H1 (cell line): ENCODE measurements around the gene EPHA2. TPM values are rescaled to one million over a fixed set of nuclear protein-coding genes. Genes with fewer than 3 reads are reported as not detected.
A peak's percentile ranks its signal among the peaks of the same experiment; 100 is the strongest.

Experiments
- CTCF ChIA-PET: fragments of 300-600 bp; sonication (Branson Sonifier 250); formaldehyde crosslinking; loops from one replicate; lab custom pipeline; 2021; ENCODE audit not compliant: partially characterized antibody; lab: Charles Lee
- POLR2A ChIA-PET: fragments of 300-600 bp; sonication (Branson Sonifier 250); formaldehyde crosslinking; loops from one replicate; lab custom pipeline; 2021; ENCODE audit warnings: inconsistent platforms; ENCODE audit not compliant: partially characterized antibody; lab: Charles Lee
- DNase-seq, 2 experiments: peaks; one replicate each; pipeline versions ENCODE4 v3.0.0 to v3.0.0-alpha.2; 2010 to 2022; ENCODE audit warnings: low spot score in 2 of 2, low read depth in 1 of 2, mixed read lengths in 1 of 2
- FAIRE-seq: peaks from 2 replicates; lab custom pipeline; 2011; peaks lifted over from hg19 to GRCh38; lab: Jason Lieb, UNC
- H2AFZ ChIP-seq: 2 replicates; pipeline ENCODE4 v1.8.1; 2012; ENCODE audit warnings: low read length, inconsistent platforms
- H2AK5ac ChIP-seq: 2 replicates; pipeline ENCODE4 v1.6.1; 2013; ENCODE audit warnings: low read depth, low read length
- H2BK120ac ChIP-seq: replicated peaks from 2 replicates; pipeline ENCODE3; 2013; ENCODE audit warnings: low read depth, low read length, inconsistent platforms
- H2BK12ac ChIP-seq: 2 replicates; pipeline ENCODE4 v1.6.1; 2013; ENCODE audit warnings: low read depth, low read length
- H2BK15ac ChIP-seq: 2 replicates; pipeline ENCODE4 v1.6.1; 2013; ENCODE audit warnings: low read length
- H2BK20ac ChIP-seq: 2 replicates; pipeline ENCODE4 v1.6.1; 2013; ENCODE audit warnings: low read length
- H2BK5ac ChIP-seq: 2 replicates; pipeline ENCODE4 v1.6.1; 2013; ENCODE audit warnings: low read depth, low read length
- H3K14ac ChIP-seq: 2 replicates; pipeline ENCODE4 v1.6.1; 2013; ENCODE audit warnings: inconsistent platforms; ENCODE audit not compliant: insufficient read length
- H3K18ac ChIP-seq: 2 replicates; pipeline ENCODE4 v1.6.1; 2013; ENCODE audit warnings: low read length; ENCODE audit errors: extremely low read depth
- H3K23ac ChIP-seq: 2 replicates; pipeline ENCODE4 v1.6.1; 2013; ENCODE audit warnings: inconsistent platforms; ENCODE audit not compliant: insufficient read length
- H3K23me2 ChIP-seq: 2 replicates; pipeline ENCODE4 v1.6.1; 2013; ENCODE audit warnings: low read depth, low read length
- H3K27ac ChIP-seq: 2 replicates; pipeline ENCODE4 v1.6.1; 2011; ENCODE audit warnings: low read depth, low read length, inconsistent platforms
- H3K27me3 ChIP-seq, 4 experiments: replicated peaks in 1 of 4; 1 replicate in 1 of 4; 2 replicates in 3 of 4; pipeline versions ENCODE4 v1.6.1 to v1.8.1; 2011 to 2013; ENCODE audit warnings: low read length in 3 of 4, mild to moderate bottlenecking in 3 of 4, inconsistent platforms in 2 of 4, mixed read lengths in 2 of 4, moderate library complexity in 1 of 4; ENCODE audit not compliant: control insufficient read depth in 3 of 4, insufficient read depth in 3 of 4; ENCODE audit errors: extremely low read depth in 1 of 4
- H3K36me3 ChIP-seq, 4 experiments: 2 replicates each; pipeline versions ENCODE4 v1.6.1 to v1.8.1; 2011 to 2013; ENCODE audit warnings: mild to moderate bottlenecking in 4 of 4, low read length in 3 of 4, moderate library complexity in 2 of 4, control low read depth in 1 of 4, inconsistent platforms in 1 of 4; ENCODE audit not compliant: insufficient read depth in 4 of 4, control insufficient read depth in 2 of 4
- H3K4ac ChIP-seq: replicated peaks from 2 replicates; pipeline ENCODE3; 2013; ENCODE audit warnings: low read length, low read depth, mixed read lengths, inconsistent platforms; ENCODE audit not compliant: insufficient read length
- H3K4me1 ChIP-seq, 4 experiments: replicated peaks in 1 of 4; 1 replicate in 1 of 4; 2 replicates in 3 of 4; pipeline versions ENCODE4 v1.6.1 to v1.8.1; 2011 to 2013; ENCODE audit warnings: low read length in 3 of 4, inconsistent platforms in 2 of 4, mixed read lengths in 1 of 4; ENCODE audit not compliant: insufficient read depth in 4 of 4, control insufficient read depth in 3 of 4
- H3K4me2 ChIP-seq, 2 experiments: 2 replicates each; pipeline versions ENCODE4 v1.6.1 to v1.8.1; 2011 to 2013; ENCODE audit warnings: low read depth in 2 of 2, low read length in 2 of 2, control low read depth in 1 of 2, inconsistent platforms in 1 of 2, mild to moderate bottlenecking in 1 of 2; ENCODE audit not compliant: insufficient read depth in 1 of 2
- H3K4me3 ChIP-seq, 4 experiments: fragments of 200-600, 300-600 bp in 1 of 4; sonication (generic), shearing (Covaris generic), sonication (Bioruptor Twin) in 1 of 4; 2 replicates each; pipeline versions ENCODE4 v1.5.1 to v1.8.1; 2011 to 2016; ENCODE audit warnings: low read length in 4 of 4, low read depth in 3 of 4, control low read depth in 2 of 4, inconsistent platforms in 2 of 4, mild to moderate bottlenecking in 2 of 4, mixed read lengths in 1 of 4, moderate library complexity in 1 of 4; ENCODE audit not compliant: insufficient read depth in 2 of 4; ENCODE audit errors: extremely low read depth in 1 of 4
- H3K56ac ChIP-seq: replicated peaks from 2 replicates; pipeline ENCODE3; 2013; ENCODE audit warnings: low read depth, mild to moderate bottlenecking, mixed read lengths, low read length, inconsistent platforms; ENCODE audit not compliant: insufficient read length
- H3K79me1 ChIP-seq: 2 replicates; pipeline ENCODE4 v1.6.1; 2013; ENCODE audit warnings: low read depth, low read length, control low read depth
- H3K79me2 ChIP-seq, 2 experiments: 2 replicates each; pipeline versions ENCODE4 v1.6.1 to v1.8.1; 2012 to 2013; ENCODE audit warnings: low read length in 2 of 2, mild to moderate bottlenecking in 2 of 2, inconsistent platforms in 1 of 2; ENCODE audit not compliant: insufficient read depth in 2 of 2, control insufficient read depth in 1 of 2
- H3K9ac ChIP-seq, 4 experiments: replicated peaks in 1 of 4; 1 replicate in 1 of 4; 2 replicates in 3 of 4; pipeline versions ENCODE4 v1.6.1 to v1.8.1; 2011 to 2013; ENCODE audit warnings: low read depth in 3 of 4, low read length in 3 of 4, control low read depth in 2 of 4, mild to moderate bottlenecking in 2 of 4, moderate library complexity in 2 of 4, inconsistent platforms in 1 of 4; ENCODE audit errors: extremely low read depth in 1 of 4
- H3K9me3 ChIP-seq, 2 experiments: 2 replicates each; pipeline versions ENCODE4 v1.6.1 to v1.8.1; 2012 to 2013; ENCODE audit warnings: mild to moderate bottlenecking in 2 of 2, moderate library complexity in 2 of 2, control low read depth in 1 of 2, inconsistent platforms in 1 of 2, low read depth in 1 of 2, low read length in 1 of 2, mixed read lengths in 1 of 2; ENCODE audit not compliant: insufficient read depth in 2 of 2
- H4K20me1 ChIP-seq, 2 experiments: replicated peaks in 1 of 2; 2 replicates each; pipeline versions ENCODE3 to v1.8.1; 2011 to 2013; ENCODE audit warnings: inconsistent platforms in 2 of 2, low read length in 2 of 2, mild to moderate bottlenecking in 1 of 2; ENCODE audit not compliant: insufficient read depth in 2 of 2, control insufficient read depth in 1 of 2
- H4K5ac ChIP-seq: 2 replicates; pipeline ENCODE4 v1.6.1; 2013; ENCODE audit warnings: low read length, low read depth, mixed read lengths, inconsistent platforms; ENCODE audit not compliant: insufficient read length
- H4K8ac ChIP-seq: 2 replicates; pipeline ENCODE4 v1.8.0; 2013; ENCODE audit warnings: mild to moderate bottlenecking, moderate library complexity, low read length, inconsistent platforms; ENCODE audit not compliant: insufficient read depth; ENCODE audit errors: extremely low read depth
- H4K91ac ChIP-seq: replicated peaks from 2 replicates; pipeline ENCODE3; 2013; ENCODE audit warnings: low read length, mixed read lengths, inconsistent platforms; ENCODE audit not compliant: insufficient read length
- ATF3 ChIP-seq: IDR thresholded peaks from 2 replicates; pipeline ENCODE4 v1.6.1; 2011; ENCODE audit warnings: low read depth, mild to moderate bottlenecking, low read length; ENCODE audit not compliant: insufficient read depth
- CBX5 ChIP-seq: fragments of 300-800, 300-1000 bp; sonication (generic); IDR thresholded peaks from 2 replicates; pipeline ENCODE4 v1.7.1; 2016; ENCODE audit warnings: antibody characterized with exemption, low read length, low read depth
- CTBP2 ChIP-seq: IDR thresholded peaks from 2 replicates; pipeline ENCODE4 v1.7.0; 2011; ENCODE audit warnings: borderline replicate concordance, mild to moderate bottlenecking, moderate library complexity, mixed read lengths, low read length; ENCODE audit not compliant: insufficient read depth, insufficient read length
- CTCF ChIP-seq, 3 experiments: IDR thresholded peaks; 1 replicate in 2 of 3; 2 replicates in 1 of 3; pipeline versions ENCODE4 v1.5.1 to v1.6.1; 2011; ENCODE audit warnings: low read length in 3 of 3, mild to moderate bottlenecking in 3 of 3, inconsistent platforms in 2 of 3, low read depth in 1 of 3, moderate library complexity in 1 of 3; ENCODE audit not compliant: insufficient read depth in 1 of 3; ENCODE audit errors: control extremely low read depth in 1 of 3
- GTF2F1 ChIP-seq: IDR thresholded peaks from 2 replicates; pipeline ENCODE4 v1.6.1; 2012; ENCODE audit warnings: low read depth, low read length, improper control_type of control experiment, borderline replicate concordance
- JUN ChIP-seq: IDR thresholded peaks from 2 replicates; pipeline ENCODE4 v1.6.1; 2011; ENCODE audit warnings: low read depth, mild to moderate bottlenecking, improper control_type of control experiment, low read length
- POLR2AphosphoS5 ChIP-seq: IDR thresholded peaks from 2 replicates; pipeline ENCODE4 v1.6.1; 2011; ENCODE audit warnings: low read depth, low read length
- YY1 ChIP-seq: IDR thresholded peaks from 2 replicates; pipeline ENCODE4 v1.6.1; 2011; ENCODE audit warnings: low read depth, mild to moderate bottlenecking, low read length
- WGBS, 2 experiments: shearing (Covaris generic) in 1 of 2; methylation state at CpG; one replicate each; pipeline versions ENCODE4 v1.1.6 to v1.1.7; 2013 to 2015; ENCODE audit warnings: low lambda C conversion rate in 2 of 2, mixed read lengths in 2 of 2, inconsistent platforms in 1 of 2, low coverage in 1 of 2, missing lambda C conversion rate in 1 of 2; ENCODE audit not compliant: insufficient replicate concordance in 2 of 2, insufficient coverage in 1 of 2, insufficient read length in 1 of 2; ENCODE audit errors: extremely low coverage in 1 of 2, missing lambda C conversion rate in 1 of 2; 5-methylcytosine and 5-hydroxymethylcytosine counted together
- polyA plus RNA-seq, 7 experiments: library from polyadenylated mRNA; depleted of rRNA in 3 of 7; stranded (reverse) in 5 of 7; unstranded in 2 of 7; fragments of >200 nt in 5 of 7; fragments of 200-250 nt in 2 of 7; gene quantifications; 1 replicate in 5 of 7; 2 replicates in 1 of 7; 4 replicates in 1 of 7; pipeline versions ENCODE4 v1.2.1 to v1.2.3, GENCODE V29; 2011 to 2013; ENCODE audit warnings: missing spikeins in 2 of 7, mixed read lengths in 2 of 7
- total RNA-seq: library from RNA; stranded (reverse); fragmentation: NEBNext Ultra II Directional; extraction: Animal tissue kit (Norgen Biotek cat#: 25700); gene quantifications from 2 replicates; pipeline ENCODE4 v1.2.1, GENCODE V29; 2021

Gene EPHA2
- total and polyA plus RNA-seq, 2 of the 8 experiments (the other 6 are each of a cell fraction or from before 2014, with no cell fraction given): 26.8 to 33.6 TPM

GRCh38 chr1:16111771-16112595 is 43.9 kb downstream of the EPHA2 start:
- no peak overlapping the region for H3K4me2 ChIP-seq
- no peak for TF ChIP-seq ATF3
- no peak for TF ChIP-seq YY1
- TF ChIP-seq CBX5: no peak
- TF ChIP-seq POLR2AphosphoS5: no peak
- TF ChIP-seq JUN: no peak
- TF ChIP-seq CTBP2: no peak
- TF ChIP-seq CTCF (IDR thresholded peaks at IDR 0.05; ENCODE audit: control extremely low read depth in 1 of 3, insufficient read depth in 1 of 3, low read depth in 1 of 3, low read length in 3 of 3): no peak
- no peak for TF ChIP-seq GTF2F1

More at GRCh38 chr1:16111771-16112595, 43.9 kb downstream of the EPHA2 start:
- CTCF ChIA-PET: interaction anchor here (0.6 to 31.3 kb wide), 10 partner anchors 10 to 142 kb away, joined by 3 to 522 read pairs (median 3); partner anchors contain the start of gene FAM131C
- no peak for DNase-seq
- Histone ChIP-seq H3K36me3 (no peaks in the 10 kb centered on the region), H3K23ac (no peak overlapping the region), H4K91ac (no peak overlapping the region), H2BK15ac (peak overlapping the region; percentile 88; the same call in 1 of the 2 replicates), H3K4me1 (peaks cover 18 to 36% (median 26%) of the 10 kb centered on the region in 4 experiments), H2BK120ac (no peak overlapping the region), H3K14ac (no peak overlapping the region), H3K18ac (no peak overlapping the region), H2AFZ (no peak overlapping the region), H3K4ac (no peak overlapping the region), H3K27me3 (no peaks in the 10 kb centered on the region), H2AK5ac (peak overlapping the region; percentile 99), H3K79me1 (no peaks in the 10 kb centered on the region; the same call in 1 of the 2 replicates), H4K20me1 (no peaks in the 10 kb centered on the region), H3K9ac (no peak overlapping the region), H2BK12ac (peak overlapping the region; percentile 87; the same call in 1 of the 2 replicates), H3K9me3 (peaks cover 5 to 9% of the 10 kb centered on the region in 2 experiments; a peak in 3 of 4 replicates), H3K23me2 (no peaks in the 10 kb centered on the region; the same call in 1 of the 2 replicates), H2BK20ac (peak overlapping the region; percentile 90), H3K56ac (no peak overlapping the region), H3K27ac (no peak overlapping the region), H3K4me3 (no peak overlapping the region), H4K5ac (no peak overlapping the region), H3K79me2 (no peaks in the 10 kb centered on the region), H4K8ac (no peak overlapping the region; the same call in none of the 2 replicates), H2BK5ac (0 out of 2 replicates have a peak overlapping the region, but pooled peaks have one; percentile 18)
- FAIRE-seq: no peak
- 87% methylated on average over 14 of the region's 15 CpGs; no CpG with 5 or more reads in 1 of the 2 experiments for WGBS, 2 experiments
- POLR2A ChIA-PET: interaction anchor here (0.8 to 1.6 kb wide), 5 partner anchors 9 to 41 kb away, joined by 3 to 5 read pairs (median 3); no protein-coding TSS in a partner anchor
